OCI-LY7 (cell line): Measurements from ENCODE around the gene DUSP6. TPM values are rescaled to one million over a fixed set of nuclear protein-coding genes. Genes with fewer than 3 reads are reported as not detected.

Experiments
- BruUV-seq: library from RNA; stranded (reverse); fragments of 400-500 nt; replicated peaks from 2 replicates; lab custom pipeline; 2021; lab: Mats Ljungman, UMichigan
- CTCF ChIA-PET: fragments of 300-600 bp; sonication (Branson Sonifier 250); formaldehyde crosslinking; loops from one replicate; lab custom pipeline; 2022; ENCODE audit warnings: antibody characterized with exemption; ENCODE audit not compliant: unreplicated experiment; lab: Charles Lee
- POLR2A ChIA-PET: fragments of 300-600 bp; sonication (Branson Sonifier 250); formaldehyde crosslinking; loops from one replicate; lab custom pipeline; 2022; ENCODE audit warnings: antibody characterized with exemption; lab: Charles Lee
- DNase-seq: peaks from one replicate; pipeline ENCODE4 v3.0.0-alpha.2; 2015; ENCODE audit warnings: low spot score
- H2AFZ ChIP-seq: fragments of 200-600 bp; sonication (generic), shearing (Covaris generic); 2 replicates; pipeline ENCODE4 v1.6.1; 2014; ENCODE audit warnings: mild to moderate bottlenecking, antibody characterized with exemption, low read length, moderate library complexity
- H3K27ac ChIP-seq: fragments of 200-600 bp; sonication (generic); 2 replicates; pipeline ENCODE4 v1.5.1; 2014; ENCODE audit warnings: mixed run types, low read depth, mild to moderate bottlenecking, moderate library complexity, low read length, inconsistent platforms; ENCODE audit not compliant: poor library complexity, severe bottlenecking
- H3K36me3 ChIP-seq: fragments of 200-600 bp; sonication (generic); 2 replicates; pipeline ENCODE4 v1.6.1; 2014; ENCODE audit warnings: mild to moderate bottlenecking, antibody characterized with exemption, low read length, moderate library complexity, mixed read lengths; ENCODE audit not compliant: insufficient read depth
- H3K4me1 ChIP-seq: fragments of 200-600 bp; sonication (generic); 2 replicates; pipeline ENCODE4 v1.5.1; 2014; ENCODE audit warnings: mild to moderate bottlenecking, low read length; ENCODE audit not compliant: insufficient read depth, poor library complexity, severe bottlenecking
- H3K4me2 ChIP-seq: fragments of 200-600 bp; sonication (generic); 2 replicates; pipeline ENCODE4 v1.6.1; 2014; ENCODE audit warnings: mild to moderate bottlenecking, low read length
- H3K4me3 ChIP-seq: fragments of 200-600 bp; sonication (generic); 2 replicates; pipeline ENCODE4 v1.5.1; 2014; ENCODE audit warnings: mild to moderate bottlenecking, low read depth, low read length; ENCODE audit not compliant: poor library complexity, severe bottlenecking
- H3K79me2 ChIP-seq: fragments of 200-600 bp; sonication (generic); 2 replicates; pipeline ENCODE4 v1.6.1; 2016; ENCODE audit warnings: low read depth, mild to moderate bottlenecking, low read length, moderate library complexity, mixed read lengths; ENCODE audit not compliant: insufficient read depth
- H3K9me2 ChIP-seq: fragments of 200-600 bp; sonication (generic); 2 replicates; pipeline ENCODE4 v1.6.1; 2016; ENCODE audit warnings: mild to moderate bottlenecking, low read length, mixed read lengths; ENCODE audit not compliant: insufficient read depth
- H3K9me3 ChIP-seq: fragments of 200-600 bp; sonication (generic); 2 replicates; pipeline ENCODE4 v1.6.1; 2014; ENCODE audit warnings: mild to moderate bottlenecking, mixed run types, low read length, mixed read lengths
- H4K20me1 ChIP-seq: fragments of 200-600 bp; sonication (generic); 2 replicates; pipeline ENCODE4 v1.6.1; 2014; ENCODE audit warnings: mild to moderate bottlenecking, antibody characterized with exemption, low read length, moderate library complexity, mixed read lengths; ENCODE audit not compliant: insufficient read depth
- EZH2phosphoT487 ChIP-seq: fragments of 200-600 bp; sonication (generic); IDR thresholded peaks from 2 replicates; pipeline ENCODE4 v1.6.1; 2018; ENCODE audit warnings: low read depth, borderline replicate concordance, mild to moderate bottlenecking, mixed run types, antibody characterized with exemption, low read length, moderate library complexity, mixed read lengths
- intact Hi-C: fragments of 100-400 bp; cut with micrococcal nuclease; formaldehyde crosslinking; loops from one replicate; pipeline ENCODE4 v1.10.0; 2022; ENCODE audit not compliant: unreplicated experiment
- total RNA-seq, 2 experiments: library from RNA; depleted of rRNA in 1 of 2; stranded (reverse); fragments of >200 nt in 1 of 2; shearing (Covaris generic) in 1 of 2; gene quantifications; 2 replicates each; pipeline ENCODE4 v1.2.3, GENCODE V29; 2014 to 2022
- TF ChIP-seq, protein P1 (sequence below): fragments of 200-600 bp; sonication (generic); conservative IDR thresholded peaks from 2 replicates; pipeline ENCODE4 v1.5.1; 2014; ENCODE audit warnings: mild to moderate bottlenecking, antibody characterized with exemption, low read length, moderate library complexity, mixed read lengths

Gene DUSP6
- total RNA-seq, 2 experiments from 2014 or later, result 0.47 to 2.2 TPM

DNA sequence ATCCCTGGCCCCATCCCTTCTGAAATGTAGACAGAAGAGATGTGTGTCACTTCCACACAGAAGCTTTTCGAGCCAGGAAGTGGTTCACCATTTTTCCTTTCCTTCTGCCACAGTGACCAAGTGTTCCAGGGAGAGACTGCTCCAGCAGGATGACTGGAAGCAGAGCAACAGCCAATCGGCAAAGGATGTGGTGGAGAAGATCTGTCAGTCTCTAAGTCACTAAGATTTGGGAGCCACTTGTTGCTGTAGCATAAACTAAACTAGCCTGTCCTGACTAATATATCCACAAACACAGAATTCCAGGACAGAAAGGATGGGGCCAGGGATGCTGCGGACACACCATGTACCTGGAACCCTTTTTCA is 42.9 kb downstream of the DUSP6 start:
- Histone ChIP-seq H4K20me1 (no peaks in the 10 kb centered on the region), H3K4me2 (no peak overlapping the region), H3K79me2 (no peaks in the 10 kb centered on the region), H3K4me1 (peaks cover 4% of the 10 kb centered on the region), H3K4me3 (no peak overlapping the region), H3K9me2 (no peaks in the 10 kb centered on the region), H3K36me3 (no peaks in the 10 kb centered on the region), H3K27ac (no peak overlapping the region), H2AFZ (no peak overlapping the region), H3K9me3 (no peaks in the 10 kb centered on the region)
- no peak for DNase-seq
- ChIA-PET POLR2A (no interaction called here), CTCF (no interaction called here)
- intact Hi-C loops, result no loop called here
- TF ChIP-seq, protein P1, sequence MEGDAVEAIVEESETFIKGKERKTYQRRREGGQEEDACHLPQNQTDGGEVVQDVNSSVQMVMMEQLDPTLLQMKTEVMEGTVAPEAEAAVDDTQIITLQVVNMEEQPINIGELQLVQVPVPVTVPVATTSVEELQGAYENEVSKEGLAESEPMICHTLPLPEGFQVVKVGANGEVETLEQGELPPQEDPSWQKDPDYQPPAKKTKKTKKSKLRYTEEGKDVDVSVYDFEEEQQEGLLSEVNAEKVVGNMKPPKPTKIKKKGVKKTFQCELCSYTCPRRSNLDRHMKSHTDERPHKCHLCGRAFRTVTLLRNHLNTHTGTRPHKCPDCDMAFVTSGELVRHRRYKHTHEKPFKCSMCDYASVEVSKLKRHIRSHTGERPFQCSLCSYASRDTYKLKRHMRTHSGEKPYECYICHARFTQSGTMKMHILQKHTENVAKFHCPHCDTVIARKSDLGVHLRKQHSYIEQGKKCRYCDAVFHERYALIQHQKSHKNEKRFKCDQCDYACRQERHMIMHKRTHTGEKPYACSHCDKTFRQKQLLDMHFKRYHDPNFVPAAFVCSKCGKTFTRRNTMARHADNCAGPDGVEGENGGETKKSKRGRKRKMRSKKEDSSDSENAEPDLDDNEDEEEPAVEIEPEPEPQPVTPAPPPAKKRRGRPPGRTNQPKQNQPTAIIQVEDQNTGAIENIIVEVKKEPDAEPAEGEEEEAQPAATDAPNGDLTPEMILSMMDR, result no peak
- no peak for TF ChIP-seq EZH2phosphoT487
- BruUV-seq, result no TSS peak

DNA sequence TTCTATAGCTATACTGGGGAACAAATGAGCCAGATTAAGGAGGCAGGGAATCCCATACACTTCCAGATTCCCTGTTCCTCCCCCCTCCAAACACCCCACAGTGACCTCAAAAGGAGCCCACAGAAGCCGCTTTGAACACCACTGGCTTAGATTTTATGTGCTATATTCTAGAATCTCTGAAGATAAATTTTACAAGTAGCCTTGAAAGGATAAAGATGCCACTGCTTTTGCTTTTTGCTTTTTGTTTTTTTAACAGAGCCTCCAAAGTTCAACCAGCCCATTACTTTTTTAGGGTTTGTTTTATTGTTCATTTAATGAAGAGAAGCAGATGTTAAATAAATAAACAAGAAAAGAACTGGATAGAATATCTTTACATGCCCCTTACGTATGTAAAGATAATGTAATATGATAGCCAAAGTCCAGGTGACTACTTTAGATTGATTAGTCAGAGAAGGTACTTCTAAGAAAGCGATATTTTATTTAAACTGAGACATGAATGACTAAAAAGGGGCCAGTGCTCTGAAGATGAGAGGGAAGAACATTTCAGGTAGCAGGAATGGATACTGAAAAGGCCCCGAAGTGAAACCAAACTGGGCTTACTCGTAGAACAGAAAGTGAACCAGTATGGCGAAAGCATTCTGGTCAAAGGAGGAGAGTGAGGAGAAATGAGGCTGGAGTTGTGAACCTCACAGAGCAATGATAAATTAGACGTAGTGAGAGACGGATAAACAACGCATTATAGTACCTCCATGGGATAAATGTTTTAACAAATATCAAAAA is 44.6 kb downstream of the DUSP6 start:
- no peaks in the 10 kb centered on the region for H3K9me2 ChIP-seq
- H2AFZ ChIP-seq, result no peak overlapping the region
- intact Hi-C loops, result no loop called here
- H3K9me3 ChIP-seq, result no peaks in the 10 kb centered on the region
- no peaks in the 10 kb centered on the region for H4K20me1 ChIP-seq
- H3K79me2 ChIP-seq, result no peaks in the 10 kb centered on the region
- H3K4me2 ChIP-seq, result no peak overlapping the region
- no peak overlapping the region for H3K27ac ChIP-seq
- no peak overlapping the region for H3K4me3 ChIP-seq
- TF ChIP-seq, protein P1, result no peak
- no peak for TF ChIP-seq EZH2phosphoT487
- no peaks in the 10 kb centered on the region for H3K36me3 ChIP-seq
- POLR2A ChIA-PET, result interaction anchor here (0.6 to 4.0 kb wide), 3 partner anchors 8 to 700 kb away, joined by 3 to 24 read pairs (median 3); no protein-coding TSS in a partner anchor
- BruUV-seq, result no TSS peak
- H3K4me1 ChIP-seq, result no peaks in the 10 kb centered on the region
- no peak for DNase-seq
- CTCF ChIA-PET, result no interaction called here
